CD4-positive, alpha-beta T cell treated with Interleukin-21 for 1 hour (primary cell): Measurements from ENCODE around the gene IL20RB.

Source experiments
- DNase-seq: peaks from one replicate; pipeline ENCODE4 v3.0.0-alpha.2; 2020

The IL20RB gene

GRCh38 chr3:137046747-137047146 lies 89.0 kb downstream of the IL20RB start:
- no peak for DNase-seq

GRCh38 chr3:137047240-137047639 lies 89.5 kb downstream of the IL20RB start:
- DNase-seq: no peak

- DNase-seq: no peak
Measured at GRCh38 chr3:137050281-137050680, 92.5 kb downstream of the IL20RB start.

- no peak for DNase-seq
Measured at GRCh38 chr3:137052298-137052697, 94.5 kb downstream of the IL20RB start.
